ENCODE measurements around the gene SP1.
A peak's percentile ranks its signal among the peaks of the same experiment; 100 is the strongest.
"Not testable (repeated sequence)": the region's sequence is repeated elsewhere in the genome, so short reads cannot be mapped to it uniquely, and the experiment has no call there.

The SP1 gene

DNA sequence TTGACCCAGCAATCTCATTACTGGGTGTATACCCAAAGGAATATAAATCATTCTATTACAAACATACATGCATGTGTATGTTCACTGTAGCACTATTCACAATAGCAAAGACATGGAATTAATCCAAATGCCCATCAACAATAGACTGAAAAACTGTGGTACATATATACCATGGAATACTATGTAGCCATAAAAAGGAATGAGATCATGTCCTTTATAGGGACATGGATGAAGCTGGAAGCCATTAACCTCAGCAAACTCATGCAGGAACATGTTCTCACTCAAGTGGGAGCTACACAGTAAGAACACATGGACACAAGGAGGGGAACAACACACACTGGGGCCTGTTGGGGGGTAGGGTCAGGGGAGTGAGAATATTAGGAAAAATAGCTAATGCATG, 59.6 kb downstream of the SP1 start:
- not testable (repeated sequence) for H3K27ac ChIP-seq (ENCODE audit: low read length); H3K4me1 ChIP-seq (ENCODE audit: insufficient read depth, low read length); H3K27me3 ChIP-seq (ENCODE audit: insufficient read depth, low read length); H3K36me3 ChIP-seq (ENCODE audit: insufficient read depth, low read depth, low read length); H3K4me3 ChIP-seq (ENCODE audit: low read length); H3K9me3 ChIP-seq (ENCODE audit: insufficient read depth, low read depth, low read length); H3K9ac ChIP-seq (ENCODE audit: low read depth, low read length)

DNA sequence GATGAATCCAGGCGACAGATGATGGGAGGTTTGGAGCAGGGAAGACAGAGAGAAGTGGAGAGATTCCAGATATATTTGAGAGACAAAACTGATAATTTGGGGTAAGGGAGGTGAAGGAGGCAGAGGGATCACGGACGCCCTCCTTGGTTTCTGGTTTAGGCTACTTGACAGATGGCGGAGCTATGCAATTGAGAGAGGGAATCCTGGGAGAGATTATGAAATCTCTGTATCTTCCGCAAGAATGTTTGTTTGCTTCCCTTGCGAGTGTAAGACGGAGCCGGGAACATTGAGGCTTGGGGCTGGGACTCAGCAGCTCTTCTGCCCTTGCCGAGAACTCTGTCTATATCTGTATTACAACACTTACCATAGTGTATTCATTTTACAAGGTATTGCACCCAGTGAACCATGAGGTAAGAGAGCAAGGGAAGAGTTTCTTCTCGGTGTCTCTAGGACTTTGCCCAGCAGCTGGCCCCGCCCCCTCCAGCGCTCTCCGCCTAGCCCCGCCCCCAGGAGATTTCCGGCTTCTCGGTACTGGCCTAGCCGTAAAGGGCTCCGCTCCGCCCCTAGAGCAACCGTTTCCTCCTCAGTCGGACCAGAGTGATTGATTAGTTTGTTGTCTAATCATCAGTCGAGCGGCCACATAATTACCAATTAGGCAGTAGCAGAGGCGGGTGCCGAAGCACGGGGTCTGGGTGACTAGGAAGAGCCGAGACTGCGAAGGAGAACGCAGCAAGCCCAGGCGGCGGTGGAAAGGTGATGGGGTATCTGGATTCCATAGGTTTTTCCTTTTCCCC, 61.3 kb downstream of the SP1 start, which contains the start of gene PRR13:
PRR13 (plus strand) TSS at position 695 of the 794 bp plus-strand sequence. CDS start 981 bp downstream, outside the sequence.
- H3K4me3 ChIP-seq (ENCODE audit: low read length), result peak within 1 kb of the TSS; percentile 86
- H3K4me1 ChIP-seq (ENCODE audit: insufficient read depth, low read length), result 0 out of 2 replicates have a peak, but pooled peaks cover 8% of the 10 kb centered on the region
- H3K27ac ChIP-seq (ENCODE audit: low read length), result peak within 1 kb of the TSS; percentile 89

DNA sequence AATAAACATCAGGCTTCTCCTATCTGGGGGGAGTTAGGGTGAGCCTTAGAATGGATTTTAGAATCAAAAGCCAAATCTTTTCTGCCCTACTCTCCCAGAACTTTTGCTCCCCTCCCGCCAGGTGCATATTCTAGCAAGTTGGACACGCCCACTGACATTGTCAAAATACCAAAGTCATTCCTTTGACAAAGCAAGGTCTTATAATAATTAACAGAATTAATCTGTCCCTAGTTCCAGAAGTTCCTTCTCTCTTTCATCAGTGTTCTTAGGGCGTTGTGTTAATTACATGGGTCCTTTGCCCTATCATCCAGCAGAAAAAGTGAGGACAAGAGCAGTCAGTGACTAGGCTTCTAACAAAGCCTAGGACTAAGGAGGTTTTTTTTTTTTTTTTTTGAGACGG, 64.0 kb downstream of the SP1 start:
- no peak overlapping the region for H3K27ac ChIP-seq (ENCODE audit: low read length)
- peak overlapping the region; percentile 4; the same call in 1 of the 2 replicates for H3K4me3 ChIP-seq (ENCODE audit: low read length)
- H3K27me3 ChIP-seq (ENCODE audit: insufficient read depth, low read length), result no peaks in the 10 kb centered on the region
- H3K9ac ChIP-seq (ENCODE audit: low read depth, low read length), result no peak overlapping the region
- peaks cover 30% of the 10 kb centered on the region for H3K36me3 ChIP-seq (ENCODE audit: insufficient read depth, low read depth, low read length)
- H3K4me1 ChIP-seq (ENCODE audit: insufficient read depth, low read length), result 0 out of 2 replicates have a peak, but pooled peaks cover 8% of the 10 kb centered on the region
- H3K9me3 ChIP-seq (ENCODE audit: insufficient read depth, low read depth, low read length), result no peaks in the 10 kb centered on the region

More for the DNA sequence above, 61.3 kb downstream of the SP1 start, which contains the start of gene PRR13:
- Histone ChIP-seq H3K9ac (ENCODE audit: low read depth, low read length) (peak within 1 kb of the TSS; percentile 88), H3K27me3 (ENCODE audit: insufficient read depth, low read length) (no peaks in the 10 kb centered on the region), H3K9me3 (ENCODE audit: insufficient read depth, low read depth, low read length) (no peaks in the 10 kb centered on the region), H3K36me3 (ENCODE audit: insufficient read depth, low read depth, low read length) (peaks cover 22% of the 10 kb centered on the region)

DNA sequence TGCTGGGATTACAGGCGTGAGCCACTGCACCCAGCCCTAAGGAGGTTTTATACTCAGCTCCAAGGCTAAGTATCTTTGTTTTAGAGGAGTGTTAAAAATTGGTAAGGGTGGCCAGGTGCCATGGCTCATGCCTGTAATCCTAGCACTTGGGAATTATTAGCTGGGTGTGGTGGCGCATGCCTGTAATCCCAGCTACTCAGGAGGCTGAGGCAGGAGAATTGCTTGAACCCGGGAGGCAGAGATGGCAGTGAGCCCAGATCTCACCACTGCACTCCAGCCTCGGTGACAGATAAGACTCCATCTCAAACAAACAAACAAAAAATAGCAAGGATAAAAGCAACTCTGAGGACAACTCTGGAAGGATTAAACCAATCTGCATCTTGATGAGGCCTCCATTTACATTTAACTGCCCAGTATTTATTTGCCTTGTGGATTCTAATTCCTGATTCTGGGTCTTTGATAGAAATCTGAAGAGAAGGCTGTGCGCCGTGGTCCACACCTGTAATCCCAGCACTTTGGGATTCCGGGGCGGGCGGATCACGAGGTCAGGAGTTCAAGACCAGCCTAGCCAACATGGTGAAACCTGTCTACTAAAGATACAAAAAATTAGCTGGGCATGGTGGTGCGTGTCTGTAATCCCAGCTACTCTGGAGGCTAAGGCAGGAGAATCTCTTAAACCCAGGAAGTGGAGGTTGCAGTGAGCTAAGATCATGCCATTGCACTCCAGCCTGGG, 64.8 kb downstream of the SP1 start:
- H3K27me3 ChIP-seq (ENCODE audit: insufficient read depth, low read length); H3K27ac ChIP-seq (ENCODE audit: low read length); H3K9me3 ChIP-seq (ENCODE audit: insufficient read depth, low read depth, low read length); H3K9ac ChIP-seq (ENCODE audit: low read depth, low read length); H3K4me3 ChIP-seq (ENCODE audit: low read length); H3K4me1 ChIP-seq (ENCODE audit: insufficient read depth, low read length): not testable (repeated sequence)
- peaks cover 30% of the 10 kb centered on the region for H3K36me3 ChIP-seq (ENCODE audit: insufficient read depth, low read depth, low read length)

DNA sequence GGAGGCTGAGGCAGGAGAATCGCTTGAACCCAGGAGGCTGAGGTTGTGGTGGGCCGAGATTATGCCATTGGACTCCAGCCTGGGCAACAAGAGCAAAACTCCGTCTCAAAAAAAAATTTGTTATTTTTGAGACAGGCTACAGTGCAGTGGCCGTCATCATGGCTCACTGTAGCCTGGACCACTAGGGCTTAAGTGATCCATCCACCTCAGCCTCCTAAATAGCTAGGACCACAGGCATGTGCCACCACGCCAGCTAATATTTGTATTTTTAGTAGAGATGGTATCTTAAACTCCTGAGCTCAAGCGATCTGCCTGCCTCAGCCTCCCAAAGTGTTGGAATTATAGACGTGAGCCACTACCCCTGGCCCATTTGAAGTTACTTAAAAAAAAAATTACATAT, 71.0 kb downstream of the SP1 start:
- Histone ChIP-seq H3K36me3 (ENCODE audit: insufficient read depth, low read depth, low read length) (peaks cover 40% of the 10 kb centered on the region), H3K9me3 (ENCODE audit: insufficient read depth, low read depth, low read length) (no peaks in the 10 kb centered on the region), H3K27me3 (ENCODE audit: insufficient read depth, low read length) (no peaks in the 10 kb centered on the region), H3K9ac (ENCODE audit: low read depth, low read length) (no peak overlapping the region), H3K4me1 (ENCODE audit: insufficient read depth, low read length) (no peaks in the 10 kb centered on the region; the same call in 1 of the 2 replicates), H3K4me3 (ENCODE audit: low read length) (no peak overlapping the region), H3K27ac (ENCODE audit: low read length) (no peak overlapping the region)

DNA sequence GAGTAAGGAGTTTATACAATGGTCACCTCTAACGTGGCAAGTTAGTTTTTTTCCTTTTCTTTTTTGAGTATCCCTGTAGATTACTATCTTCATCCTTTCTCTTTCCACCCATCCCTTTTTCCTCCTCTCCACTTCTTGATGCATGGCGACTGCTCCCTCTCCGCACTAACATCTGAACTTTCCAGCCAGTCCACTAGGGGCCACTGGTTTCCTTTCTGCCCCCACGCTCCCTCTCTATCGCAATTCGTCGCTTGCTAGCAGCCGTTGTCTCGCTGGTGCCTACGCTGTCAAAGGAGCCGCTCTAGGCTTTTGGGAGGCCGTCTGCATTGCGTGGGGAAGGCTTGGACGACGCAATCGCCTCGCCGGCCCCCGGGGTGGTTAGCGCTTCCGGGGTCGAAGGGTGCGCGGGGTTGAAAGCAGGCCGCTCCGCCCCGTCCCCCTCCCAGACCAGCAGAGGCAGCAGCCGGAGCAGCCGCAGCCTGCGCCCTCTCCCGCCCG, 71.7 kb downstream of the SP1 start, which contains the start of gene PCBP2:
PCBP2 (plus strand) TSS at position 442 of the 498 bp plus-strand sequence. CDS start 2,699 bp downstream, outside the sequence.
- peaks cover 44% of the 10 kb centered on the region for H3K36me3 ChIP-seq (ENCODE audit: insufficient read depth, low read depth, low read length)
- peak within 1 kb of the TSS; percentile 99 for H3K4me3 ChIP-seq (ENCODE audit: low read length)
- peak within 1 kb of the TSS; percentile 98 for H3K9ac ChIP-seq (ENCODE audit: low read depth, low read length)
- H3K27me3 ChIP-seq (ENCODE audit: insufficient read depth, low read length), result no peaks in the 10 kb centered on the region
- H3K27ac ChIP-seq (ENCODE audit: low read length), result peak within 1 kb of the TSS; percentile 95
- no peaks in the 10 kb centered on the region for H3K9me3 ChIP-seq (ENCODE audit: insufficient read depth, low read depth, low read length)
- no peaks in the 10 kb centered on the region; the same call in 1 of the 2 replicates for H3K4me1 ChIP-seq (ENCODE audit: insufficient read depth, low read length)

DNA sequence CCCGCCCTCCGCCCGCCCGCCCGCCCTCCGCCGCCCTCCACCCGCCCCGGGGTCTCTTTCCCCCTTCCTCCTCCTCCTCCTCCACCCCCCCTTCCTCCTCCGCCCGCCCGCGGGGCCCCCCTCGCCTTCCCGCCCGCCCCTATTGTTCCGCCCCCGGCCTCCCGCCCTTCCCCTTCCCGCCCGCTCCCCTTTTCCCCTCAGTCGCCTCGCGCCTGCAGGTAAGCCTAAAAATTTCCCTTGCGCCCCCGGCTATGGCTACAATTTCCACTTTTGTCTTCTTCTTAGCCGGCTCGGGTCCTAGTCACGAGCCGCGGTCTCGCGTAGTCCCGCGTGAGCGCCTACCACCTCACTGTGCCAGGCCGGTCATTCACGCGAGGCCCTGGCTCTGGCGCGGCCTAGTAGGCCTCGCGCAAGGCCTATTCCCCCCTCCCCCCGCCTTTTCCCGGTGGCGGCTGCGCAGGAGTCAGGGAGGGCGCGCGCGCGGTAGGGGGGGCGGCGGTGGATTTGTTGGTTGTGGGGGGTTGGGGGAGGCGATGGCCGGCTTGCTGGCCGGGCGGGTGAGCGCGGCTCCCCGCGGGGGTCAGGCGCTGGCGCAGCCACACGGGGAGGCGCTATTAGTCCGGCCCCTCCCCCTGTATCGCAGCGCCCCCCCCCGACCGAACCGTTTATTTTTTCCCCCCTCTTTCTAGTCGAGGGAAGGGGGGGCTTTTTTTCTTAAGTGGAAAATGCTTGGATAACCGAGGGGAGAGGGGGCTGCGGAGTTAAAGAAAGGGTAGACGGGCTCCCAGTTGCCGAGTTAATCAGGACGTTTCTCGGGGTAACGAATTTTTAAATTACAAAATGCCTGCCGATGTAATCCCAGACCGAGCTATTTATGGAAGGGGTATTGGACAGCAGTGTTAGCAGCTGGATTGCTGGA, 72.4 kb downstream of the SP1 start:
- peak overlapping the region; percentile 98 for H3K9ac ChIP-seq (ENCODE audit: low read depth, low read length)
- H3K4me1 ChIP-seq (ENCODE audit: insufficient read depth, low read length), result no peaks in the 10 kb centered on the region; the same call in 1 of the 2 replicates
- no peaks in the 10 kb centered on the region for H3K27me3 ChIP-seq (ENCODE audit: insufficient read depth, low read length)
- H3K27ac ChIP-seq (ENCODE audit: low read length), result peak overlapping the region; percentile 95
- peaks cover 51% of the 10 kb centered on the region for H3K36me3 ChIP-seq (ENCODE audit: insufficient read depth, low read depth, low read length)
- H3K4me3 ChIP-seq (ENCODE audit: low read length), result peak overlapping the region; percentile 99
- H3K9me3 ChIP-seq (ENCODE audit: insufficient read depth, low read depth, low read length), result no peaks in the 10 kb centered on the region

DNA sequence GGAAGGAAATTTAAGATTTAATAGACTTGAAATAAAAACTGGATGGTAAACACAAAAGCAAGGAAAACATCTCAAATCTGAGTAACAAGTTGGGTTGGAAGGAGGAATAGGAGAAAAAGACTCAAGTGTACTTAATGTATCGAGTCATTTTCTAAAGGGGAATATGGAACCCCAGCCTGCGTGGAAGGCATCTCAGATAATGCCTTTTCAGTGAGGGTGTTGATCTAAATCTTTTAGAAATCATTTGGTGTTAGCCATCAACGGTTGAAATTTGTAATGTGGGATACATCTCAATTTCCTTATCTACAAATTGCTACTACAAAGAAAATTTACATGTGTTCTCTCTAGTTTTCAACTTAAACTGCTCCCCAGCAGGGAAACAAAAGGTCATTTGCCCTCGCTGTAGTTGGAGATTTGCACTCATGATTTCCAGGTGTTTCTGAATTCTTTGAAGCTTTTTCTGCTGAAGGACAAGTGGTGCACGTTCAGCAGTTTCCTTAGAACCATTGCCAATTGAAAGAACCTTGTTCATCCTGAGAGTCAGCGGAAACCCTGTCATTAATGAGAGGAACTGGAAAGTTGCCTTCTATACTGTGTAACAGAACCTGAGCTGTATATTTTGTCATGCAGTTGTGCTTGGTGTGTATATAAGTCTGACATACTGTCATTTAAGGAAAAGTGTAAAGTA, 74.1 kb downstream of the SP1 start:
- H3K4me3 ChIP-seq (ENCODE audit: low read length), result peak overlapping the region; percentile 99
- H3K9me3 ChIP-seq (ENCODE audit: insufficient read depth, low read depth, low read length), result no peaks in the 10 kb centered on the region
- peak overlapping the region; percentile 98; the same call in 1 of the 2 replicates for H3K9ac ChIP-seq (ENCODE audit: low read depth, low read length)
- H3K36me3 ChIP-seq (ENCODE audit: insufficient read depth, low read depth, low read length), result peaks cover 64% of the 10 kb centered on the region
- H3K4me1 ChIP-seq (ENCODE audit: insufficient read depth, low read length), result no peaks in the 10 kb centered on the region; the same call in 1 of the 2 replicates
- H3K27ac ChIP-seq (ENCODE audit: low read length), result no peak overlapping the region
- H3K27me3 ChIP-seq (ENCODE audit: insufficient read depth, low read length), result no peaks in the 10 kb centered on the region

DNA sequence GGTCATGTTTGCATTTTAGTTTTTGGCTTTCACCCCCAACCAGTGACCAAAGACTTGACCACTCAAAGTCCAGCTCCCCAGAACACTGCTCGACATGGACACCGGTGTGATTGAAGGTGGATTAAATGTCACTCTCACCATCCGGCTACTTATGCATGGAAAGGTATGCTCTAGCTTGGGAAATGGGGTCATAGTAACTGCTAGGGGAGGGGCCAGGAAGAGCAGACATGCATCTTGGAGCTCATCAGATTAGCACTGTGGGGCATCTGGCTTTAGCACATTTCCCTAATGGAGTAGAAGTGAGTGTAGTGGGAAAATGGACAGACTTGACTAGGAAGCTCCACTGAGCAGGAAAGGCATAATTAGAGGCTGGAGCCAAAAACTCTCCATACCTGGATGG, 74.7 kb downstream of the SP1 start:
- Histone ChIP-seq H3K9me3 (ENCODE audit: insufficient read depth, low read depth, low read length) (no peaks in the 10 kb centered on the region), H3K4me1 (ENCODE audit: insufficient read depth, low read length) (no peaks in the 10 kb centered on the region; the same call in 1 of the 2 replicates), H3K27ac (ENCODE audit: low read length) (no peak overlapping the region), H3K9ac (ENCODE audit: low read depth, low read length) (no peak overlapping the region), H3K36me3 (ENCODE audit: insufficient read depth, low read depth, low read length) (peaks cover 70% of the 10 kb centered on the region), H3K27me3 (ENCODE audit: insufficient read depth, low read length) (no peaks in the 10 kb centered on the region), H3K4me3 (ENCODE audit: low read length) (peak overlapping the region; percentile 99; the same call in 1 of the 2 replicates)

DNA sequence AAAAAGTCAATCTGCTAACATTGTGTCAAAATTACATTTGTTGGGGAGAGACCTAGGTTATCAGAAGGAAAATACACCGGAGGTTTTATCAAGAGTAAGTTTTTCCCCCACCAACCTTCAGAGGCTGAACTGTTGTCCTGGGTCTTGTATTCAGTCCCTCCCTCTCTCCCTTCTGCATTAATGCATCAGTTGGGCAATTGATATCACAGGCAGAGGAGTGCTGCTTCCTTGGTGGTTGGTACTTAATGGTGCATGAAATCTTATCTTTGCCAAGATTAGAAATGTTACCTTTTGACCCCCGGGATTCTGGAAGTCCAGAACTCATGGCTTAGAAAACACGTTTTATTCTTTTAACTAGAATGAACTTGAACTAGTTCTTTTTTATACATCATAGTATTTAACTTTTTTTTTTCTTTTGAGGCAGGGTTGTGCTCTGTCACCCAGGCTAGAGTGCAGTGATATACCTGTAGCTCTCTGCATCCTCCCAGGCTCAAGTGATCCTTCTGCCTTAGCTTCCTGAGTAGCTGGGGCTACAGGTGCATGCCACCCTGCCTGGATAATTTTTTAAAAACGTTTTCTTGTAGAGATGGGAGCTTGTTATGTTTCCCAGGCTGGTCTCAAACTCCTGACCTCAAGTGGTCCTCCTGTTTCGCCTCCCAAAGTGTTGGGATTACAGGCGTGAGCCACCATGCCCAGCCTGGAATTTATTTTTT, 76.8 kb downstream of the SP1 start:
- peaks cover 91% of the 10 kb centered on the region for H3K36me3 ChIP-seq (ENCODE audit: insufficient read depth, low read depth, low read length)
- H3K9me3 ChIP-seq (ENCODE audit: insufficient read depth, low read depth, low read length), result no peaks in the 10 kb centered on the region
- no peaks in the 10 kb centered on the region for H3K27me3 ChIP-seq (ENCODE audit: insufficient read depth, low read length)
- H3K4me3 ChIP-seq (ENCODE audit: low read length), result no peak overlapping the region
- H3K4me1 ChIP-seq (ENCODE audit: insufficient read depth, low read length), result peaks cover 3% of the 10 kb centered on the region; the same call in 1 of the 2 replicates
- H3K9ac ChIP-seq (ENCODE audit: low read depth, low read length), result no peak overlapping the region
- H3K27ac ChIP-seq (ENCODE audit: low read length), result no peak overlapping the region
